PC-3 (cell line): ENCODE results near the gene VWA3B.

Experiments
- CTCF ChIP-seq: fragments of 300-600 bp; sonication (generic); conservative IDR thresholded peaks from 2 replicates; pipeline ENCODE4 v1.5.1; 2017; ENCODE audit warnings: antibody characterized with exemption, low read depth, mild to moderate bottlenecking, low read length
- EZH2 ChIP-seq: fragments of 300-600 bp; sonication (generic); IDR thresholded peaks from one replicate; pipeline ENCODE4 v1.6.1; 2017; ENCODE audit warnings: antibody characterized with exemption, mild to moderate bottlenecking, low read length; ENCODE audit not compliant: unreplicated experiment
- EZH2phosphoT487 ChIP-seq: fragments of 300-600 bp; sonication (generic); IDR thresholded peaks from 2 replicates; pipeline ENCODE4 v1.6.1; 2018; ENCODE audit warnings: mild to moderate bottlenecking, antibody characterized with exemption, low read length, borderline replicate concordance

- no peak for TF ChIP-seq CTCF
- no peak for TF ChIP-seq EZH2
- no peak for TF ChIP-seq EZH2phosphoT487
Measured at GRCh38 chr2:98335271-98335670, 248.3 kb downstream of the VWA3B start.
